T-helper 1 cell (primary cell): Measurements from ENCODE around the gene SLC17A5.
"Not testable (repeated sequence)": the region's sequence is repeated elsewhere in the genome, so short reads cannot be mapped to it uniquely, and the experiment has no call there.

Experiments
- DNase-seq, 5 donors: peaks; one replicate each; pipeline ENCODE4 v3.0.0-alpha.2; 2012 to 2020

SLC17A5 gene

GRCh38 chr6:73666393-73666792 is 12.6 kb upstream of the SLC17A5 start:
- no peak for DNase-seq

- peak in 1 of 5 donors; percentile 30 for DNase-seq
Measured at GRCh38 chr6:73665686-73666319, 12.0 kb upstream of the SLC17A5 start.

DNA sequence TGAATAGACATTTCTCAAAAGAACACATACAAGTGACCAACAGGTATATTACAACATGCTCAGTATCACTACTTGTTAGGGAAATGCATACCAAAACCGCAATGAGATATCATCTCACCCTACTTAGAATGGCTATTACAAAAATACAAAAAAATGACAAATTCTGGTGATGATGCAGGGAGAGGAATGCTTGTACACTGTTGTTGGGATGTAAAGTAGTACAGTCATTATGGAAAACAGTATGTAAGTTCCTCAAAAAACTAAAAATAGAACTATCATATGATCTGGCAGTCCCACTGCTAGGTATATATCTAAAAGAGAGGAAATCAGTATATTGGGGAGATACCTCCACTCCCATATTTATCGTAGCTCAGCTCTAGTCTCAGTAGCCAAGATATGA is 10.9 kb upstream of the SLC17A5 start:
- no peak for DNase-seq

GRCh38 chr6:73657201-73657600 is 3.4 kb upstream of the SLC17A5 start:
- DNase-seq: no peak

- DNase-seq: no peak
Measured at GRCh38 chr6:73656531-73657145, 2.8 kb upstream of the SLC17A5 start.

DNA sequence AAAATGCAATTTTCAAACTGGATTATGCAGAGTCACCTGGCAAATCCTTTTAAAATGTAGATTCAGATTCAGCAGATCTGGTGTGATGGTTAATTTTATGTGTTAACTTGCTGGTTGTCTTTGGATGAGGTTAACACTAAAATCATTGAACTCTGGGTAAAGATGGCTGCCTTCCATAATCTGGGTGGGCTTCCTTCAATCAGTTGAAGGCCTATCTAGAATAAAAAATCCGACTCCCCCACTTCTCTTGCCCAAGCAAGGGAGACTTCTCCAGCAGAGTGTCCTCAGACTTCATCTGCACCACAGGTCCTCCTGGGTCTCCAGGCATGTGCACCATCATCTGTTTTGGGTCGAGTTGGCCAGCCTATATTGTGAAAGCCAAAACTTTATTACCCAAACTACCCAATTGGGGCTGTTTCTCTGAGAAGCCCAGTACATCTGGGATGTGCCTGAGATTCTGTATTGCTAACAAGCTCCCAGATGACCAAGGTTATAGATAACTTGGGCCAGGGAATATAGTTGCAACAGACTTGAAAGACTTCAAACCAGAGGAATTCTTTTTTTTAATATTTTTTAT is 1.6 kb upstream of the SLC17A5 start:
- DNase-seq: no peak

DNA sequence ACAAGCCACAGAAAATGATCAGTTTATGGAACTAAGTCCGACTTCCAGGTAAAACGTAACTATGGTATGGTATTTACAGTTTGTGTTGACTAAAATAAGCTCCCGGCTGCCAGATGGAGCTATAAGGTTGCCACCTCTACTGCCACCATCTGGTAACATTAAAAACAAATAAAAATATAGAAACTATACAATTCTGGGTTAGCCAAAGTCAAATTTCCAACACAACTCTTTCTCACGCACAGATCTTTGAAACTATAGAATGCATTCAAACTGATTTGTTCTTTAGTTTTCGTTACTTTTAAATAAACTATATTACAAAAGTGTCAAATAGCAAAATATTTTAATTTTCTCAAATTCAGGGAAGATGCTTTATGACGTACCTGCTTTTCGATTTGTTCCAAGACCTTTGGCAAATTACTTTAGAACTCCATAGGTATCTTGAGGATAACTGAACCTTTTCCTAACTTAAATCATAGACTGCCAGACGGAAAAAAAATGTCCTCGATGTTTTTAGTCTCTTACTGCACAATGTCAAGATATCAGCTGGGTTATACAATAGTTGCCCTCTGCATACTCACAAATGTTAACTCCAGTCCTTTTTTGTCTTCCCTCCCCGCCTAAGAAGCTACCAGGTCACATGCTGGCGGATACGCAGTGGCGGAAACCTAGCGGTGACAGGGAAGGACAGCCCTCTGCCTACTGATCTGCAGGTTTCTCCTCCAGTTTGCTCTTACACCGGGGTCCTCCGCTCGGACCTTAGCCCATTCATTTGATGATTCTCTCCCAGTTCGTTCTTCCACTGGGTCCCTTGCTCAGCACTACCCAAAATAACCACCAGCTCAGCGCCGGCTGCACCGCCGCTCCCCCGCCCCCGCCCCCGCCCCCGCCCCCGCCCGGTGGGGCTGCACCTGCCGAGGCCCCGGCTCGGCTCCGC is 888 bp downstream of the SLC17A5 start:
- DNase-seq: peak; percentile 37 to 81 (median 58)

DNA sequence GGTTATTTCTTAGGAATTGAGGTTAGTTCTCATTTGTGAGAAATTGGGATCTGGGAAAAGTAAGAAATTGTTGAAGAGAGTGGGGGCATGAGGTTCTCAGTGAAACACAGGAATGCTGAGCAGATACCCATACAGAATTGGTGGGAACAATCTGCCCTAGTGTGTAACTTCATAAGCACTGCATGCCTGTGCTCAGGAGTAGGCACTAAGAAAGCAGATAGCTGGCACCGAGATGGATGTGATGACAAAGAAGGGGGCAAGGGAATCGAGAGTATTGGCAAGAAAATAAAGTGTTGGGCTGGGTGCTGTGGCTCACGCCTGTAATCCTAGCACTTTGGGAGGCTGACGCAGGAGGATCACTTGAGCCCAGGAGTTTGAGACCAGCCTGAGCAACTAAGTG is 4.0 kb downstream of the SLC17A5 start:
- DNase-seq: no peak

DNA sequence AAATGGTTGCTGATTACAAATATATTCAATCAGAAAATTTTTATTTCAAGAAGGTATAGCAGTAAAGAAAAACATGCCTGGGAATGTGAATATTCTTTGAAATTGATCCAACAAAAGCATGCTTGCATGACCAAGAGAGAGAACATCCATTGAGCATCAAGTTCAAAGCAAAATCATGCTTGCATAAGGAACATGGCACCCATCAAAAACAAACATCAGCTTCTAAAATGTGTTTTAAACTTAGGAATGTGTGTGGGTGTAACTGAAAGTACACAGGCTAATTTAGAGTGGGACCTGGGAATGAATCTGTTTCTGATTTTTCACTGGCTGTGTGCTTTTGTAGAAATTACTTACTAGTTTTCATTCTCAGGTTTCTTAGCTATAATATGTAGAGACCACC is 5.6 kb downstream of the SLC17A5 start:
- DNase-seq: no peak

- DNase-seq: no peak
Measured at GRCh38 chr6:73644941-73645591, 8.7 kb downstream of the SLC17A5 start.

DNA sequence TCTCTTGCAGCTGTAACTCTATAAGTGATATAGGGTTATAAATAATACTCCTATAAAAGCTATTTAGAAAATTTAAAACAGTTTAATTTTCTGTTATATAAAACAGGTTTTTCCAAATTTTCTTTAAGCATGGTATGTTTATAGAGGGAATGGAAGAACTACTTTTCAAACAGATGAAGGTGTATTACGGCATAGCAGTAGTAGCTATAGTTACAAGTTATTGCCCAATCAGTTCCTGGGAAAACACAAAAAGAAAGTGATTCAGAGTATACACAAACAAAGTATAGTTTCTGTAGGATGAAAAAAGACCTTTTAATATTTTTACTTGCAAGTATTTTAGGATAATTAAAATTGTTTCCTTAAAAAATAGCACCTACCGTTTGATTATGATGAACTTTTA is 9.8 kb downstream of the SLC17A5 start:
- no peak for DNase-seq

DNA sequence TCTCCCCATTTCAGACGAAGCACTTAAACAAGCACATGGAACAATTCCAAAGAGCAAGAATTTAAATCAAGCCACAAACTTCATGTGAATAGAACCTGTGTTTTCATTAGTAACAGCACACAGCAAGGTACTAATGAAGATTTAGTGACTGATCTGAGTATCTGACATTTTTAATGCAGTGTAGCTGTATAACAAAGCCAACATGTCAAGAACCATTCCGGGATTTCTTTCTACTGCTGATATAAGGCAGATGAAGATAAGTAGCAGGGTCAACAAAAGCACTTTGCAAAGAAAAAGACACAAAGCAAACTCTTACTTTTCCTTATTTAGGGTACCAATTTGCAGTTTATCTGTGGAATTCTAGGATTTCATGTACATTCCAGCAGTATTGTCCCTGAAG is 11.3 kb downstream of the SLC17A5 start:
- DNase-seq: no peak

DNA sequence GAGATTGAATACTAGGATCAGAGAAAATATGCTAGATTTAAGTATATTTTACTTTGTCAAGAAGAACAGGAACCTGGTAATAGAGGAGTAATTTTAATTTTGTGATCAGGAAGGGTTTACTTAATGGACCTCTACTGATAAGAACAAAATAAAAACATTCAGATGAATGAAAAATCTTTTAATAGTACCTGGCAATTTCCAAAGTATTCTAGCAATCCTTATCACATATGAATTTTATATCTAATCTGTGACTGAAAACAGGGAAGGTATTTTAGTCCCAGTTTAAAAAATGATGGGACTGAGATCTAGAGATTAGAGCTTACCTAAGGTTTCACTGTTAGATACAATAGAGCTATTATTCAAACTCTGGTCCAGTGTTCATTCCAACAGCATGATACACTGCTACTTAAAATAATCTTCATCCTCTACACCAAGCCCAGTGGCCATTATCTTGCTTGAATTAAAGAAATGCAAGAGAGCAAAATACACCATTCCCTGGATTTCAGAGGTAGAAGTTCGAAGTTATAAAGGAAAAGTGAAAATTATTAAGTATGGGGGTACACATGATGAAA is 13.5 kb downstream of the SLC17A5 start:
- no peak for DNase-seq

DNA sequence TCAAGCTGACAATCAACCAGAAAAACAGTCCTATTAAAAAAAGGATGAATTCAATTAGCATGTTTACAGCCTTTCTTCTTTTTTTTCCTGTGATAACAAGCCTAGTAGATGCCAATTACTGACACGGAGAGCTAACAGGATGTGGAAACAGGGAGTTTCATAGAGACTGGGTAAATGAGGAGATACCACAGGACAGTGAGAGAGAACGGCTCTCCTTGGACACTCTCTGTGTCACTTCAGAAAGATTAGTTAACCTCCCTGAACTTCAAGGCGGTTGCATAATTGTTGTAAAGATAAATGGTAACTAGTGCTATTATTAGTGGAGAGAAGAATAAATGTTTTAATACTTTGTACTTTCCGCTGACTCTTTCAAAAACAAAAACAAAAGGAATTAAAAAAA is 14.8 kb downstream of the SLC17A5 start:
- no peak for DNase-seq

- DNase-seq: no peak
Measured at GRCh38 chr6:73637404-73637803, 16.4 kb downstream of the SLC17A5 start.

DNA sequence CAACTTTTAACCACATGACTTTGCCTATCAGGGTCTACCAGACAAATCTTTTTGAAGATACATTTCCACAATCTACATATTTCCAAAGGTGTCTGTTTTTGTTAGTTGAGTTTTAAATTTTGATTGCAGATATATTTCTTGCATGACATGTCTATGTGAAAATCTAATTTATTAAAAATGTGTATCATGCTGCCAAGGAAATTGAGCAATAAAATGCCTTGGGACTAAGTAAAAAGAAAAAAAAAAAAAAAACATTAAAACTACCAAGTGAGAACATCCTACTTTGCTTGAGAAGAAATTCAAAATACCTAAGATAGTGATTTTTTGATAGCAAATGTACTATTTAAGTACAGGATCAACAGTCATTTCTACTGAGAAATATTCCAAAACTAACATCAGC is 17.7 kb downstream of the SLC17A5 start:
- no peak for DNase-seq

- no peak for DNase-seq
Measured at GRCh38 chr6:73632346-73632745, 21.4 kb downstream of the SLC17A5 start.

- no peak for DNase-seq
Measured at GRCh38 chr6:73631849-73632248, 21.9 kb downstream of the SLC17A5 start.

GRCh38 chr6:73630401-73630800 is 23.4 kb downstream of the SLC17A5 start:
- DNase-seq: no peak

DNA sequence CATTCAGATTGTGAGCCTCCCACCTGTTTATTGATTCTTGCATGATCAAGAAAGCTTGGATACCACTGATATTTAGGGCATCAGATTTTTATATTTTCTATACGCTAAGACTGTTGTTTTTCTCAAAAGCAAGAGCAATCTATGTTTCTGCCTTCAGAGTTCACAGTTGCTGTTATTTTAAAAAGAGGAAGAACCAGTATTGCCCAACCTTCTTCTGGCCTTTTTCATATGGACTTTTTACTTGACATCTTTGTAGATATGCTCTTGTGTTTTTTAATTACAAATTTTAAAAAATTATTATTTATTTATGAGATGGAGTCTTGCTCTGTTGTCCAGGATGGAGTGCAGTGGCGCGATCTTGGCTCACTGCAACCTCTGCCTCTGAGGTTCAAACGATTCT is 28.9 kb downstream of the SLC17A5 start:
- no peak for DNase-seq

GRCh38 chr6:73623480-73623879 is 30.3 kb downstream of the SLC17A5 start:
- DNase-seq: not testable (repeated sequence)

DNA sequence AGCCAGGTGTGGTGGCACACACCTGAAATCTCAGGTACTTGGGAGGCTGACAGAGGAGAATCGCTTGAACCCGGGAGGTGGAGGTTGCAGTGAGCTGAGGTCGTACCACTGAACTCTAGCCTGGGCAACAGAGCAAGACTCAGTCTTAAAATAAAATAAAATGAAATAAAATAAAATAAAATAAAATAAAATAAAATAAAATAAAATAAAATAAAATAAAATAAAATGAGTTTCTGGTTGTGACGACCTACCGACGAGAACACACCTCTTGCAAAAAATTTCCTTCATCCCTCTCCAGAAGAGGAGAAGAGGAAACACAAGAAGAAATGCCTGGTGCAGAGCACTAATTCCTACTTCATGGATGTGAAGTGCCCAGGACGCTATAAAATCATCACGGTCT is 35.7 kb downstream of the SLC17A5 start:
- not testable (repeated sequence) for DNase-seq

- no peak for DNase-seq
Measured at GRCh38 chr6:73614802-73615201, 39.0 kb downstream of the SLC17A5 start.
